HepG2 (cell line): ENCODE data around the gene FRMD4B. TPM values are rescaled to one million over a fixed set of nuclear protein-coding genes. Genes with fewer than 3 reads are reported as not detected.

Experiments
- ATAC-seq: fragments of 200-7000 bp; cut with Tn5 transposase; 3 replicates; pipeline ENCODE4 v1.9.1; 2020; ENCODE audit warnings: mild to moderate bottlenecking, moderate library complexity
- BruUV-seq: library from RNA; stranded (reverse); fragments of 400-500 nt; replicated peaks from 2 replicates; lab custom pipeline; 2021; lab: Mats Ljungman, UMichigan
- CTCF ChIA-PET: fragments of 300-600 bp; formaldehyde crosslinking; extraction: SDS; loops from one replicate; lab custom pipeline; 2021; ENCODE audit warnings: low total read pairs, inconsistent platforms, low intra/inter-chr PET ratio; lab: Yijun Ruan, JAX
- POLR2A ChIA-PET: fragments of 350-600 bp; sonication (Branson Sonifier 250); formaldehyde crosslinking; loops from one replicate; lab custom pipeline; 2020; ENCODE audit warnings: antibody characterized with exemption, inconsistent platforms; lab: Yijun Ruan, JAX
- DNase-seq: peaks from one replicate; pipeline ENCODE4 v3.0.0-alpha.2; 2015; ENCODE audit warnings: low spot score
- FAIRE-seq: peaks from 3 replicates; lab custom pipeline; 2011; peaks lifted over from hg19 to GRCh38; lab: Jason Lieb, UNC
- H2AFZ ChIP-seq: one replicate; pipeline ENCODE4 v1.6.1; 2011; ENCODE audit warnings: low read length, inconsistent platforms
- H3K27ac ChIP-seq: fragments of 300-600 bp; 3 replicates; pipeline ENCODE4 v1.8.0; 2011; ENCODE audit warnings: mixed run types, mild to moderate bottlenecking, mixed read lengths, low read length, inconsistent platforms; ENCODE audit not compliant: insufficient read depth; ENCODE audit errors: extremely low read length
- H3K27me3 ChIP-seq, 2 experiments: fragments of 200-600 bp in 1 of 2; 2 replicates in 1 of 2; 3 replicates in 1 of 2; pipeline versions ENCODE4 v1.6.0 to v1.8.0; 2011; ENCODE audit warnings: low read length in 2 of 2, mild to moderate bottlenecking in 2 of 2, moderate library complexity in 2 of 2, inconsistent platforms in 1 of 2; ENCODE audit not compliant: insufficient read depth in 2 of 2, control insufficient read depth in 1 of 2
- H3K36me3 ChIP-seq, 2 experiments: fragments of 200-600 bp in 1 of 2; replicated peaks in 1 of 2; 2 replicates in 1 of 2; 3 replicates in 1 of 2; pipeline versions ENCODE4 v1.5.1 to v1.8.0; 2011; ENCODE audit warnings: low read length in 2 of 2, inconsistent platforms in 1 of 2; ENCODE audit not compliant: insufficient read depth in 2 of 2, control insufficient read depth in 1 of 2
- H3K4me1 ChIP-seq: 2 replicates; pipeline ENCODE4 v1.5.1; 2012; ENCODE audit warnings: low read length, inconsistent platforms; ENCODE audit not compliant: insufficient read depth
- H3K4me2 ChIP-seq: 2 replicates; pipeline ENCODE4 v1.6.0; 2011; ENCODE audit warnings: low read depth, low read length, inconsistent platforms
- H3K4me3 ChIP-seq, 3 experiments: fragments of 200-600 bp in 1 of 3; sonication (generic), shearing (Covaris generic) in 1 of 3; replicated peaks in 1 of 3; 2 replicates each; pipeline ENCODE4 v1.5.1; 2011 to 2016; ENCODE audit warnings: low read length in 3 of 3, inconsistent platforms in 2 of 3, low read depth in 2 of 3, mild to moderate bottlenecking in 2 of 3, control low read depth in 1 of 3, mixed read lengths in 1 of 3; ENCODE audit not compliant: insufficient read depth in 1 of 3
- H3K79me2 ChIP-seq: one replicate; pipeline ENCODE4 v1.6.1; 2011; ENCODE audit warnings: low read length, inconsistent platforms; ENCODE audit not compliant: insufficient read depth
- H3K9ac ChIP-seq: 2 replicates; pipeline ENCODE4 v1.6.0; 2011; ENCODE audit warnings: mild to moderate bottlenecking, low read depth, low read length, inconsistent platforms; ENCODE audit not compliant: insufficient read depth
- H3K9me3 ChIP-seq: 2 replicates; pipeline ENCODE4 v1.5.1; 2012; ENCODE audit warnings: mild to moderate bottlenecking, low read length
- H4K20me1 ChIP-seq: 2 replicates; pipeline ENCODE4 v1.6.0; 2011; ENCODE audit warnings: inconsistent platforms, mild to moderate bottlenecking, low read length, moderate library complexity; ENCODE audit not compliant: insufficient read depth
- ETV6 ChIP-seq: sonication (generic); formaldehyde crosslinking; conservative IDR thresholded peaks from 2 replicates; pipeline ENCODE4 v1.4.0; 2020; ENCODE audit warnings: missing genetic modification reagents
- FOXO1 ChIP-seq: sonication (generic); formaldehyde crosslinking; IDR thresholded peaks from 2 replicates; pipeline ENCODE4 v1.4.0; 2020; ENCODE audit warnings: missing genetic modification reagents
- KDM2A ChIP-seq: sonication (generic); formaldehyde crosslinking; IDR thresholded peaks from 2 replicates; pipeline ENCODE4 v1.4.0; 2020; ENCODE audit warnings: low read depth, missing genetic modification reagents, borderline replicate concordance
- MATR3 ChIP-seq: sonication (generic); formaldehyde crosslinking; IDR thresholded peaks from 2 replicates; pipeline ENCODE4 v1.4.0; 2020; ENCODE audit warnings: missing genetic modification reagents
- RFXAP ChIP-seq: sonication (generic); formaldehyde crosslinking; IDR thresholded peaks from 2 replicates; pipeline ENCODE4 v1.4.0; 2020; ENCODE audit warnings: missing genetic modification reagents, borderline replicate concordance
- SIN3B ChIP-seq: fragments of 150-350 bp; IDR thresholded peaks from 2 replicates; pipeline ENCODE4 v1.6.1; 2014; ENCODE audit warnings: low read length
- YY1 ChIP-seq: IDR thresholded peaks from 2 replicates; pipeline ENCODE4 v1.6.1; 2011; ENCODE audit warnings: low read length, low read depth, moderate library complexity, mild to moderate bottlenecking; ENCODE audit not compliant: insufficient read depth, insufficient replicate concordance
- ZMYM3 ChIP-seq: sonication (generic); formaldehyde crosslinking; IDR thresholded peaks from 2 replicates; pipeline ENCODE4 v1.5.1; 2020; ENCODE audit warnings: mild to moderate bottlenecking, missing genetic modification reagents
- WGBS: methylation state at CpG from one replicate; pipeline ENCODE4 v1.1.6; 2017; ENCODE audit warnings: low lambda C conversion rate; 5-methylcytosine and 5-hydroxymethylcytosine counted together
- in situ Hi-C: cut with HindIII; loops from 2 replicates; pipeline ENCODE4 v1.10.0; 2017; ENCODE audit warnings: low pct_unique_long_range_greater_than_20kb; ENCODE audit not compliant: extremely low pct_ligation_motif_present
- intact Hi-C: fragments of 100-400 bp; cut with micrococcal nuclease; formaldehyde crosslinking; loops from one replicate; pipeline ENCODE4 v1.10.0; 2022; ENCODE audit not compliant: unreplicated experiment
- polyA plus RNA-seq, 8 experiments: library from polyadenylated mRNA; depleted of rRNA in 3 of 8; stranded (reverse) in 7 of 8; unstranded in 1 of 8; fragments of >200 nt; fragmentation: Illumina TruSeq in 4 of 8; extraction: Trizol in 4 of 8; gene quantifications; 2 replicates each; pipeline versions ENCODE4 v1.2.1 to v1.2.3, GENCODE V29; 2011 to 2016; ENCODE audit warnings: low read depth in 4 of 8, missing spikeins in 1 of 8, mixed read lengths in 1 of 8; ENCODE audit not compliant: insufficient read depth in 1 of 8
- total RNA-seq, 5 experiments: library from RNA; depleted of rRNA; stranded (reverse); fragments of >200 nt; fragmentation: Illumina TruSeq; extraction: Trizol; gene quantifications; 2 replicates each; pipeline ENCODE4 v1.2.3, GENCODE V29; 2016; ENCODE audit warnings: low read depth in 1 of 5
- TF ChIP-seq, protein P1 (sequence below), 2 experiments: sonication (generic) in 1 of 2; formaldehyde crosslinking in 1 of 2; IDR thresholded peaks; 2 replicates each; pipeline versions ENCODE4 v1.4.0 to v1.6.1; 2016 to 2020; ENCODE audit warnings: borderline replicate concordance in 1 of 2, low read depth in 1 of 2, mild to moderate bottlenecking in 1 of 2, missing genetic modification reagents in 1 of 2
- TF ChIP-seq, protein P2 (sequence below): sonication (generic); formaldehyde crosslinking; IDR thresholded peaks from 2 replicates; pipeline ENCODE4 v1.5.0; 2020; ENCODE audit warnings: mild to moderate bottlenecking, missing genetic modification reagents, borderline replicate concordance
- TF ChIP-seq, protein P3 (sequence below): sonication (generic); formaldehyde crosslinking; IDR thresholded peaks from 2 replicates; pipeline ENCODE4 v1.5.1; 2020; ENCODE audit warnings: mild to moderate bottlenecking, missing genetic modification reagents, moderate library complexity

Gene FRMD4B
- total and polyA plus RNA-seq, 2 of the 13 experiments (the other 11 are each of a cell fraction or from before 2014, with no cell fraction given), result 3.0 to 3.3 TPM

DNA sequence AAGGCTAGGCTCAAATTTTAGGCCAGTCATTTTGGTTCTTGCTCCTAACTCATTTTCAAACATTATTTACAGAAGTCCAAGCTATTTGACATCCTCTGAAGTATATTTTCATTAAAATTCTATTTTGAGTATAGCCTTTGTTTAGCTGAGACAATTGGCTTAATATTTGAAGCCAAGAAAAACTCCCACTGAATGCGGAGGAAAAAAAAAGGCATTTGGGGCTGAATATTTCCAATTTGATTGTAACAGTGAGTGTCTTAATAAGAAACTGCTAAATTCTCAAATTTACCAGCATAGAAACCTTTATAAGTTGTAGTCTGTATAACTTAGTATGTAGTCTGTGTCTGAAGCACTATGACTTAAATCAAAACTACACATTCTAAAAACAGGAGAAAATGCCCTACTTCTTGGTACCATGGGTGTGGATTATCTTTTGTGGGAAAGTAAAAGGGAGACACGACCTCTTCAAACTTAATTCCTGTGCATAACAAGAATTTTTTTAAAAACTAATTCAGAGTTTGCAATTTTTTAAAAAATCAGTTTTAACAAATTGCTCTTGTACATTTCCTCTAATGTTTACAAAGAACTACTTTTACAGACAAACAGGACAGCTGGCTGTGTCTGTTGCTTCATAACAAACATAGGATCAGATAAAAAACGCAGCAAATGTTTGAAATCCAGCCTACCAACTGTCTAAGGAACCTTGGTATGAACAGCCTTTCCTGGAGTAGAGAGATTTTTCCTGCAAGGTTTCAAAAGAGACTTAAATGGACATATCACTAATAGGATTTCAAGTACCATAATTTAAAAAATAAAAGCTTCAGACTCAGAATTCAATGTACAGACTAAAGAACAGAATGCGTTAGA, 210.8 kb downstream of the FRMD4B start (continued):
- TF ChIP-seq, protein P1, sequence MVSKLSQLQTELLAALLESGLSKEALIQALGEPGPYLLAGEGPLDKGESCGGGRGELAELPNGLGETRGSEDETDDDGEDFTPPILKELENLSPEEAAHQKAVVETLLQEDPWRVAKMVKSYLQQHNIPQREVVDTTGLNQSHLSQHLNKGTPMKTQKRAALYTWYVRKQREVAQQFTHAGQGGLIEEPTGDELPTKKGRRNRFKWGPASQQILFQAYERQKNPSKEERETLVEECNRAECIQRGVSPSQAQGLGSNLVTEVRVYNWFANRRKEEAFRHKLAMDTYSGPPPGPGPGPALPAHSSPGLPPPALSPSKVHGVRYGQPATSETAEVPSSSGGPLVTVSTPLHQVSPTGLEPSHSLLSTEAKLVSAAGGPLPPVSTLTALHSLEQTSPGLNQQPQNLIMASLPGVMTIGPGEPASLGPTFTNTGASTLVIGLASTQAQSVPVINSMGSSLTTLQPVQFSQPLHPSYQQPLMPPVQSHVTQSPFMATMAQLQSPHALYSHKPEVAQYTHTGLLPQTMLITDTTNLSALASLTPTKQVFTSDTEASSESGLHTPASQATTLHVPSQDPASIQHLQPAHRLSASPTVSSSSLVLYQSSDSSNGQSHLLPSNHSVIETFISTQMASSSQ (IDR thresholded peaks at IDR 0.05; ENCODE audit: low read depth), result no peak
- TF ChIP-seq, protein P1 (CRISPR knock-in tag; IDR thresholded peaks at IDR 0.05; ENCODE audit: borderline replicate concordance), result no peak
- TF ChIP-seq MATR3 (CRISPR knock-in tag), result no peak

DNA sequence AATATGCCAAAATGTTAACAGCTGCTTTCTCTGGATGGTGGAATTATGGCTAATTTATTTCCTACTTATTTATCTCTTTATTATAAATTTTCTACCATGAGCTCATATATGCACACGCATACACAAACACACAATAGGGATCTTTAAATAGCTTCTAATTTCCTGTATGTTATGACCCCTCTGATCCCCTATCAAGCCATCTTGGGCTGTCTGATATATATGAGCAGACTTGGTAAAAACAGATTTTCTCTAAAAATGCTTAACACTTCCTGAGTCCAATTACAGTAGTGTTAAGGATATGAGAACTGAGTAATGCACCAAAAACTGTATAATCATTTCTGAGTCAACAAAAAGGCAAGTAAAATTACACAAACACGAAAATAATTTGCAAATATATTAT, 211.4 kb downstream of the FRMD4B start:
- no peak for ATAC-seq
- intact Hi-C loops (no loop called here), in situ Hi-C loops (loop anchor here (25.0 kb wide), 1 partner anchor 238 kb away; no protein-coding TSS in a partner anchor)
- H3K79me2 ChIP-seq, result no peaks in the 10 kb centered on the region
- peaks cover 18% of the 10 kb centered on the region for H3K4me1 ChIP-seq
- 80% methylated on average over 2 of the region's 2 CpGs for WGBS
- H2AFZ ChIP-seq, result no peak overlapping the region
- H3K36me3 ChIP-seq, result peaks cover 1 to 9% of the 10 kb centered on the region in 2 experiments; a peak in 2 of 5 replicates
- H3K4me3 ChIP-seq, result no peak overlapping the region
- H3K27ac ChIP-seq, result no peak overlapping the region
- FAIRE-seq, result no peak
- no peak overlapping the region for H3K4me2 ChIP-seq
- CTCF ChIA-PET, result no interaction called here
- H3K9ac ChIP-seq, result no peak overlapping the region
- no peaks in the 10 kb centered on the region for H4K20me1 ChIP-seq
- POLR2A ChIA-PET, result no interaction called here
- no peaks in the 10 kb centered on the region; a peak in 1 of 5 replicates for H3K27me3 ChIP-seq
- DNase-seq, result no peak
- BruUV-seq, result no TSS peak
- H3K9me3 ChIP-seq, result no peaks in the 10 kb centered on the region
- TF ChIP-seq KDM2A (no peak), SIN3B (no peak), ZMYM3 (CRISPR knock-in tag) (no peak), ETV6 (CRISPR knock-in tag) (no peak), YY1 (no peak), FOXO1 (CRISPR knock-in tag) (no peak), RFXAP (CRISPR knock-in tag) (no peak)
- TF ChIP-seq, protein P2, sequence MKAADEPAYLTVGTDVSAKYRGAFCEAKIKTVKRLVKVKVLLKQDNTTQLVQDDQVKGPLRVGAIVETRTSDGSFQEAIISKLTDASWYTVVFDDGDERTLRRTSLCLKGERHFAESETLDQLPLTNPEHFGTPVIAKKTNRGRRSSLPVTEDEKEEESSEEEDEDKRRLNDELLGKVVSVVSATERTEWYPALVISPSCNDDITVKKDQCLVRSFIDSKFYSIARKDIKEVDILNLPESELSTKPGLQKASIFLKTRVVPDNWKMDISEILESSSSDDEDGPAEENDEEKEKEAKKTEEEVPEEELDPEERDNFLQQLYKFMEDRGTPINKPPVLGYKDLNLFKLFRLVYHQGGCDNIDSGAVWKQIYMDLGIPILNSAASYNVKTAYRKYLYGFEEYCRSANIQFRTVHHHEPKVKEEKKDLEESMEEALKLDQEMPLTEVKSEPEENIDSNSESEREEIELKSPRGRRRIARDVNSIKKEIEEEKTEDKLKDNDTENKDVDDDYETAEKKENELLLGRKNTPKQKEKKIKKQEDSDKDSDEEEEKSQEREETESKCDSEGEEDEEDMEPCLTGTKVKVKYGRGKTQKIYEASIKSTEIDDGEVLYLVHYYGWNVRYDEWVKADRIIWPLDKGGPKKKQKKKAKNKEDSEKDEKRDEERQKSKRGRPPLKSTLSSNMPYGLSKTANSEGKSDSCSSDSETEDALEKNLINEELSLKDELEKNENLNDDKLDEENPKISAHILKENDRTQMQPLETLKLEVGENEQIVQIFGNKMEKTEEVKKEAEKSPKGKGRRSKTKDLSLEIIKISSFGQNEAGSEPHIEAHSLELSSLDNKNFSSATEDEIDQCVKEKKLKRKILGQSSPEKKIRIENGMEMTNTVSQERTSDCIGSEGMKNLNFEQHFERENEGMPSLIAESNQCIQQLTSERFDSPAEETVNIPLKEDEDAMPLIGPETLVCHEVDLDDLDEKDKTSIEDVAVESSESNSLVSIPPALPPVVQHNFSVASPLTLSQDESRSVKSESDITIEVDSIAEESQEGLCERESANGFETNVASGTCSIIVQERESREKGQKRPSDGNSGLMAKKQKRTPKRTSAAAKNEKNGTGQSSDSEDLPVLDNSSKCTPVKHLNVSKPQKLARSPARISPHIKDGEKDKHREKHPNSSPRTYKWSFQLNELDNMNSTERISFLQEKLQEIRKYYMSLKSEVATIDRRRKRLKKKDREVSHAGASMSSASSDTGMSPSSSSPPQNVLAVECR (CRISPR knock-in tag), result no peak
- TF ChIP-seq, protein P3, sequence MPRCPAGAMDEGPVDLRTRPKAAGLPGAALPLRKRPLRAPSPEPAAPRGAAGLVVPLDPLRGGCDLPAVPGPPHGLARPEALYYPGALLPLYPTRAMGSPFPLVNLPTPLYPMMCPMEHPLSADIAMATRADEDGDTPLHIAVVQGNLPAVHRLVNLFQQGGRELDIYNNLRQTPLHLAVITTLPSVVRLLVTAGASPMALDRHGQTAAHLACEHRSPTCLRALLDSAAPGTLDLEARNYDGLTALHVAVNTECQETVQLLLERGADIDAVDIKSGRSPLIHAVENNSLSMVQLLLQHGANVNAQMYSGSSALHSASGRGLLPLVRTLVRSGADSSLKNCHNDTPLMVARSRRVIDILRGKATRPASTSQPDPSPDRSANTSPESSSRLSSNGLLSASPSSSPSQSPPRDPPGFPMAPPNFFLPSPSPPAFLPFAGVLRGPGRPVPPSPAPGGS (CRISPR knock-in tag), result no peak
